ENCODE data around the gene HP1BP3.

DNA sequence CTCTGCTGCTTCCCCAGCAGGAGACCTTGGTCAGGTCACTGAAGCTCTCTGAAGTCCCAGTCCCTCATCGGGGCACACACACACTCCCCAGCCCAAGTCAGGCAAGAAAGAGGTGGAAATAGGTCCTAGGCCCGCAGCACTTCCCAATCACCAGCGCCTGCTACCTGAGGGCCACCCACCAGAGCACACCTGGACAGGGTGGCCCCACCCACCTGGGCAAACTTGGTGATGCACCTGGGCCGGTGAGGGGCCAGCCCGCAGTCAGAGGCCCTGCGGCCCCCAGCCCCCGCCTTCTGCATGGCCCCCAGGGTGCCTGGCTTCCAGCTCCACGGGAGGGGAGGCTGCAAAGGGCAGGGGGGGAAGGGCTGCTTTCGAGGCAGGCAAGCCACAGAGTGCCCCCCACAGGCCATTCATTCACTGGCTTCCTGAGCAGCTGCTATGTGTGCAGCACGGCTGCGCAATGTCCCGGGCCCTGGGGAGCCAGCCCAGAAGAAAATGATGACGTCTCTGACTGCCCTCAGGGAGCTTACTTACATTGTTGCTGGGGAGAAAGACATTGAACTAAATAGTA, 59.3 kb downstream of the HP1BP3 start:
- TF ChIP-seq, protein P1, sequence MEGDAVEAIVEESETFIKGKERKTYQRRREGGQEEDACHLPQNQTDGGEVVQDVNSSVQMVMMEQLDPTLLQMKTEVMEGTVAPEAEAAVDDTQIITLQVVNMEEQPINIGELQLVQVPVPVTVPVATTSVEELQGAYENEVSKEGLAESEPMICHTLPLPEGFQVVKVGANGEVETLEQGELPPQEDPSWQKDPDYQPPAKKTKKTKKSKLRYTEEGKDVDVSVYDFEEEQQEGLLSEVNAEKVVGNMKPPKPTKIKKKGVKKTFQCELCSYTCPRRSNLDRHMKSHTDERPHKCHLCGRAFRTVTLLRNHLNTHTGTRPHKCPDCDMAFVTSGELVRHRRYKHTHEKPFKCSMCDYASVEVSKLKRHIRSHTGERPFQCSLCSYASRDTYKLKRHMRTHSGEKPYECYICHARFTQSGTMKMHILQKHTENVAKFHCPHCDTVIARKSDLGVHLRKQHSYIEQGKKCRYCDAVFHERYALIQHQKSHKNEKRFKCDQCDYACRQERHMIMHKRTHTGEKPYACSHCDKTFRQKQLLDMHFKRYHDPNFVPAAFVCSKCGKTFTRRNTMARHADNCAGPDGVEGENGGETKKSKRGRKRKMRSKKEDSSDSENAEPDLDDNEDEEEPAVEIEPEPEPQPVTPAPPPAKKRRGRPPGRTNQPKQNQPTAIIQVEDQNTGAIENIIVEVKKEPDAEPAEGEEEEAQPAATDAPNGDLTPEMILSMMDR (IDR thresholded peaks at IDR 0.05; ENCODE audit: low read depth, low read length): peak; percentile 31
- no peak for TF ChIP-seq EZH2phosphoT487 (IDR thresholded peaks at IDR 0.05; ENCODE audit: low read depth)
